K562 (cell line): ENCODE results near the gene FAM78B. TPM values are rescaled to one million over a fixed set of nuclear protein-coding genes. Genes with fewer than 3 reads are reported as not detected.

ENCODE experiments used
- ATAC-seq: fragments of 200-7000 bp; cut with Tn5 transposase; 3 replicates; pipeline ENCODE4 v1.9.1; 2020; ENCODE audit warnings: moderate library complexity
- BruUV-seq: library from RNA; stranded (reverse); fragments of 400-500 nt; replicated peaks from 2 replicates; lab custom pipeline; 2021; lab: Mats Ljungman, UMichigan
- CTCF ChIA-PET: fragments of 300-600 bp; formaldehyde crosslinking; extraction: SDS; loops from one replicate; lab custom pipeline; 2021; ENCODE audit warnings: low intra/inter-chr PET ratio; lab: Yijun Ruan, JAX
- POLR2A ChIA-PET: fragments of 300-600, 350-650 bp; sonication (Branson Sonifier 250); formaldehyde crosslinking; extraction: SDS; loops from one replicate; lab custom pipeline; 2021; ENCODE audit warnings: antibody characterized with exemption, inconsistent platforms; lab: Yijun Ruan, JAX
- DNase-seq, 4 experiments: peaks; one replicate each; pipeline versions ENCODE4 v3.0.0 to v3.0.0-alpha.2; 2011 to 2018; ENCODE audit warnings: low spot score in 3 of 4, mixed read lengths in 3 of 4; ENCODE audit errors: extremely low read depth in 1 of 4
- FAIRE-seq: peaks from 2 replicates; lab custom pipeline; 2011; peaks lifted over from hg19 to GRCh38; lab: Jason Lieb, UNC
- H2AFZ ChIP-seq: 2 replicates; pipeline ENCODE4 v1.6.0; 2011; ENCODE audit warnings: low read depth, low read length, control low read depth, inconsistent platforms
- H3K27ac ChIP-seq: fragments of 200-600 bp; 3 replicates; pipeline ENCODE4 v1.8.0; 2011; ENCODE audit warnings: low read depth, mild to moderate bottlenecking, control low read depth, inconsistent platforms, low read length, moderate library complexity, mixed read lengths; ENCODE audit errors: extremely low read depth
- H3K27me3 ChIP-seq, 2 experiments: fragments of 300-600 bp in 1 of 2; 2 replicates in 1 of 2; 3 replicates in 1 of 2; pipeline versions ENCODE4 v1.6.0 to v1.8.0; 2011; ENCODE audit warnings: inconsistent platforms in 2 of 2, low read length in 2 of 2, mild to moderate bottlenecking in 1 of 2, mixed read lengths in 1 of 2, moderate library complexity in 1 of 2; ENCODE audit not compliant: control insufficient read depth in 2 of 2, insufficient read depth in 2 of 2
- H3K36me3 ChIP-seq: fragments of 300-600 bp; 3 replicates; pipeline ENCODE4 v1.8.0; 2011; ENCODE audit warnings: mild to moderate bottlenecking, low read length, inconsistent platforms; ENCODE audit not compliant: control insufficient read depth, insufficient read depth
- H3K4me1 ChIP-seq, 2 experiments: fragments of 200-600 bp in 1 of 2; replicated peaks in 1 of 2; 2 replicates in 1 of 2; 3 replicates in 1 of 2; pipeline versions ENCODE4 v1.5.1 to v1.8.0; 2011; ENCODE audit warnings: inconsistent platforms in 2 of 2, low read length in 2 of 2, mild to moderate bottlenecking in 1 of 2, mixed read lengths in 1 of 2, moderate library complexity in 1 of 2; ENCODE audit not compliant: control insufficient read depth in 2 of 2, insufficient read depth in 2 of 2
- H3K4me2 ChIP-seq: 2 replicates; pipeline ENCODE4 v1.6.1; 2011; ENCODE audit warnings: low read length, control low read depth, inconsistent platforms, mixed read lengths; ENCODE audit not compliant: insufficient read depth
- H3K4me3 ChIP-seq: fragments of 200-600 bp; sonication (generic), shearing (Covaris generic); 2 replicates; pipeline ENCODE4 v1.5.1; 2016; ENCODE audit warnings: control low read depth, inconsistent platforms
- H3K79me2 ChIP-seq: fragments of 200-600 bp; 3 replicates; pipeline ENCODE4 v1.8.0; 2011; ENCODE audit warnings: low read length, inconsistent platforms; ENCODE audit not compliant: control insufficient read depth, insufficient read depth
- H3K9ac ChIP-seq, 2 experiments: 2 replicates each; pipeline versions ENCODE4 v1.6.0 to v1.6.1; 2011; ENCODE audit warnings: low read depth in 2 of 2, low read length in 2 of 2, control low read depth in 1 of 2, inconsistent platforms in 1 of 2, mild to moderate bottlenecking in 1 of 2, mixed read lengths in 1 of 2; ENCODE audit not compliant: insufficient read depth in 1 of 2
- H3K9me1 ChIP-seq: one replicate; pipeline ENCODE4 v1.6.0; 2011; ENCODE audit warnings: inconsistent platforms, mild to moderate bottlenecking, low read length, moderate library complexity; ENCODE audit not compliant: control insufficient read depth, insufficient read depth
- H3K9me3 ChIP-seq: replicated peaks from 2 replicates; pipeline ENCODE4 v1.5.1; 2011; ENCODE audit warnings: low read depth, low read length, inconsistent platforms; ENCODE audit not compliant: control insufficient read depth, insufficient read depth
- H4K20me1 ChIP-seq: replicated peaks from 2 replicates; pipeline ENCODE4 v1.6.1; 2011; ENCODE audit warnings: low read length, inconsistent platforms, mixed read lengths; ENCODE audit not compliant: control insufficient read depth, insufficient read depth
- ARID2 ChIP-seq: fragments of 450-650 bp; IDR thresholded peaks from 2 replicates; pipeline ENCODE4 v1.6.1; 2017; ENCODE audit warnings: antibody characterized with exemption, mild to moderate bottlenecking
- CBX3 ChIP-seq, 2 experiments: IDR thresholded peaks; 1 replicate in 1 of 2; 2 replicates in 1 of 2; pipeline ENCODE4 v1.6.1; 2012; ENCODE audit warnings: inconsistent platforms in 2 of 2, low read length in 2 of 2, borderline replicate concordance in 1 of 2, control low read depth in 1 of 2
- LEF1 ChIP-seq: fragments of 450-650 bp; IDR thresholded peaks from 2 replicates; pipeline ENCODE4 v1.6.1; 2016; ENCODE audit warnings: mild to moderate bottlenecking
- SRF ChIP-seq, 2 experiments: fragments of 250-450, 450-650 bp in 1 of 2; sonication (Bioruptor Pico) in 1 of 2; sonication (generic) in 1 of 2; formaldehyde crosslinking; IDR thresholded peaks; 2 replicates each; pipeline versions ENCODE4 v1.5.0 to v1.5.1; 2020 to 2022; ENCODE audit warnings: mild to moderate bottlenecking in 1 of 2, missing genetic modification reagents in 1 of 2
- ZNF253 ChIP-seq: fragments of 250-450 bp; sonication (Bioruptor Pico); conservative IDR thresholded peaks from 2 replicates; pipeline ENCODE4 v1.6.1; 2021; ENCODE audit warnings: mild to moderate bottlenecking
- ZNF263 ChIP-seq: sonication (generic); formaldehyde crosslinking; IDR thresholded peaks from 2 replicates; pipeline ENCODE4 v1.8.0; 2022; ENCODE audit warnings: mild to moderate bottlenecking, missing genetic modification reagents, borderline replicate concordance
- ZNF507 ChIP-seq: conservative IDR thresholded peaks from 2 replicates; pipeline ENCODE4 v1.6.1; 2017; ENCODE audit warnings: missing genetic modification characterization, missing compliant biosample characterization
- ZNF695 ChIP-seq: fragments of 450-650 bp; formaldehyde crosslinking; IDR thresholded peaks from 2 replicates; pipeline ENCODE4 v1.4.0; 2020; ENCODE audit warnings: mild to moderate bottlenecking, moderate library complexity
- ZNF780A ChIP-seq: fragments of 250-450 bp; sonication (Bioruptor Pico); IDR thresholded peaks from 2 replicates; pipeline ENCODE4 v1.5.0; 2021; ENCODE audit warnings: mild to moderate bottlenecking
- WGBS: fragments of 100-300 bp; shearing (Covaris generic); methylation state at CpG from one replicate; pipeline ENCODE4 v1.1.6; 2016; ENCODE audit warnings: low coverage, mixed read lengths; ENCODE audit not compliant: insufficient coverage; ENCODE audit errors: missing lambda C conversion rate; 5-methylcytosine and 5-hydroxymethylcytosine counted together
- in situ Hi-C: fragments of 300-500 bp; cut with MboI; formaldehyde crosslinking; loops from 4 replicates; pipeline ENCODE4 v1.15.0; 2018; ENCODE audit warnings: inconsistent platforms, mixed read lengths
- intact Hi-C: fragments of 100-400 bp; cut with micrococcal nuclease; formaldehyde crosslinking; loops from 2 replicates; pipeline ENCODE4 v1.14.2; 2022
- polyA plus RNA-seq, 8 experiments: library from polyadenylated mRNA; depleted of rRNA in 4 of 8; stranded (reverse) in 5 of 8; unstranded in 3 of 8; fragments of >200 nt; fragmentation: Nextera tagmentation in 2 of 8; fragmentation: Illumina TruSeq in 1 of 8; extraction: Ambion mirVana in 2 of 8; extraction: Trizol in 1 of 8; gene quantifications; 2 replicates each; pipeline versions ENCODE4 v1.2.1 to v1.2.3, GENCODE V29; 2011 to 2014; ENCODE audit warnings: inconsistent platforms in 1 of 8, missing spikeins in 1 of 8
- total RNA-seq, 7 experiments: library from RNA; depleted of rRNA in 6 of 7; stranded (reverse); fragments of >200 nt in 6 of 7; fragmentation: Illumina TruSeq in 2 of 7; extraction: Trizol in 2 of 7; gene quantifications; 2 replicates each; pipeline versions ENCODE4 v1.2.1 to v1.2.3, GENCODE V29; 2011 to 2021; ENCODE audit warnings: low replicate concordance in 1 of 7
- TF ChIP-seq, protein P1 (sequence below): sonication (generic); formaldehyde crosslinking; IDR thresholded peaks from 2 replicates; pipeline ENCODE4 v1.8.1; 2023; ENCODE audit warnings: mild to moderate bottlenecking, missing genetic modification reagents
- TF ChIP-seq, protein P2 (sequence below), 2 experiments: IDR thresholded peaks; 2 replicates each; pipeline ENCODE4 v1.6.1; 2012; ENCODE audit warnings: improper control_type of control experiment in 2 of 2, low read depth in 2 of 2, low read length in 2 of 2, borderline replicate concordance in 1 of 2
- TF ChIP-seq, protein P3 (sequence below): fragments of 250-450 bp; sonication (Bioruptor Pico); IDR thresholded peaks from 2 replicates; pipeline ENCODE4 v1.8.0; 2022; ENCODE audit warnings: inconsistent platforms, mild to moderate bottlenecking, moderate library complexity, borderline replicate concordance
- TF ChIP-seq, protein P4 (sequence below): fragments of 200-400 bp; formaldehyde crosslinking; IDR thresholded peaks from 2 replicates; pipeline ENCODE4 v1.6.1; 2017; ENCODE audit warnings: mild to moderate bottlenecking, low read depth, low read length, moderate library complexity

FAM78B gene
- total and polyA plus RNA-seq, 9 of the 15 experiments (the other 6 are each of a cell fraction or from before 2014, with no cell fraction given), result 0.04 to 0.43 (median 0.29) TPM; not detected in 1

DNA sequence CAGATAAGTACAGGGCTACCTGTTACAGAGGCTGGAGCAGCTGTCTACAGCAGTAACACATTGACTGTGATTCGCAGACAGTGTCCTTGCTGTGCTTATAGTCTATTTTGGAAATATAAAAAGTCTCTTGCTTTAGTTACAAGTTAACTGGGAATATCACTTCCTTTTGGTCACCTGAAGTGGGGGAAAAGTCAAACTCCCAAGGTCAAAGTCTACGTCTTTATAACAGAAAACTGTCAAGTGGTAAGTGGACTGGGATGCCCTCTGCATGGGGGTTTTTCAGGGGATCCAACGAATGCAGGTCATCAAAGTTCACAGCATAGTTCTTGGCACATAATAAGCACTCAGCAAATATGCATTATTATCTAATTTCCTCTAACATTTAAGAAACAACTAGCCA lies 55.4 kb downstream of the FAM78B start:
- DNase-seq, result no peak
- Histone ChIP-seq H3K36me3 (no peaks in the 10 kb centered on the region), H3K27ac (no peak overlapping the region), H4K20me1 (no peaks in the 10 kb centered on the region), H3K79me2 (no peaks in the 10 kb centered on the region), H3K4me2 (no peak overlapping the region), H3K4me1 (no peaks in the 10 kb centered on the region), H3K27me3 (no peaks in the 10 kb centered on the region), H3K4me3 (no peak overlapping the region), H3K9me3 (no peaks in the 10 kb centered on the region), H3K9ac (no peak overlapping the region), H3K9me1 (no peaks in the 10 kb centered on the region), H2AFZ (no peak overlapping the region)
- ATAC-seq, result no peak
- no peak for FAIRE-seq
- WGBS, result 0% methylated on average over 3 of the region's 3 CpGs
- no TSS peak for BruUV-seq
- POLR2A ChIA-PET, result interaction anchor here (0.6 to 0.8 kb wide), 2 partner anchors 59 to 1560 kb away, joined by 3 read pairs; no protein-coding TSS in a partner anchor
- CTCF ChIA-PET, result no interaction called here
- intact Hi-C loops (no loop called here), in situ Hi-C loops (no loop called here)
- no peak for TF ChIP-seq ZNF695 (CRISPR knock-in tag)
- no peak for TF ChIP-seq CBX3 (IDR thresholded peaks at IDR 0.05; ENCODE audit: borderline replicate concordance in 1 of 2, low read length in 2 of 2)
- TF ChIP-seq ZNF780A, result no peak
- TF ChIP-seq, protein P1, sequence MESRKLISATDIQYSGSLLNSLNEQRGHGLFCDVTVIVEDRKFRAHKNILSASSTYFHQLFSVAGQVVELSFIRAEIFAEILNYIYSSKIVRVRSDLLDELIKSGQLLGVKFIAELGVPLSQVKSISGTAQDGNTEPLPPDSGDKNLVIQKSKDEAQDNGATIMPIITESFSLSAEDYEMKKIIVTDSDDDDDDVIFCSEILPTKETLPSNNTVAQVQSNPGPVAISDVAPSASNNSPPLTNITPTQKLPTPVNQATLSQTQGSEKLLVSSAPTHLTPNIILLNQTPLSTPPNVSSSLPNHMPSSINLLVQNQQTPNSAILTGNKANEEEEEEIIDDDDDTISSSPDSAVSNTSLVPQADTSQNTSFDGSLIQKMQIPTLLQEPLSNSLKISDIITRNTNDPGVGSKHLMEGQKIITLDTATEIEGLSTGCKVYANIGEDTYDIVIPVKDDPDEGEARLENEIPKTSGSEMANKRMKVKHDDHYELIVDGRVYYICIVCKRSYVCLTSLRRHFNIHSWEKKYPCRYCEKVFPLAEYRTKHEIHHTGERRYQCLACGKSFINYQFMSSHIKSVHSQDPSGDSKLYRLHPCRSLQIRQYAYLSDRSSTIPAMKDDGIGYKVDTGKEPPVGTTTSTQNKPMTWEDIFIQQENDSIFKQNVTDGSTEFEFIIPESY (CRISPR knock-in tag), result no peak
- no peak for TF ChIP-seq LEF1
- TF ChIP-seq, protein P2, sequence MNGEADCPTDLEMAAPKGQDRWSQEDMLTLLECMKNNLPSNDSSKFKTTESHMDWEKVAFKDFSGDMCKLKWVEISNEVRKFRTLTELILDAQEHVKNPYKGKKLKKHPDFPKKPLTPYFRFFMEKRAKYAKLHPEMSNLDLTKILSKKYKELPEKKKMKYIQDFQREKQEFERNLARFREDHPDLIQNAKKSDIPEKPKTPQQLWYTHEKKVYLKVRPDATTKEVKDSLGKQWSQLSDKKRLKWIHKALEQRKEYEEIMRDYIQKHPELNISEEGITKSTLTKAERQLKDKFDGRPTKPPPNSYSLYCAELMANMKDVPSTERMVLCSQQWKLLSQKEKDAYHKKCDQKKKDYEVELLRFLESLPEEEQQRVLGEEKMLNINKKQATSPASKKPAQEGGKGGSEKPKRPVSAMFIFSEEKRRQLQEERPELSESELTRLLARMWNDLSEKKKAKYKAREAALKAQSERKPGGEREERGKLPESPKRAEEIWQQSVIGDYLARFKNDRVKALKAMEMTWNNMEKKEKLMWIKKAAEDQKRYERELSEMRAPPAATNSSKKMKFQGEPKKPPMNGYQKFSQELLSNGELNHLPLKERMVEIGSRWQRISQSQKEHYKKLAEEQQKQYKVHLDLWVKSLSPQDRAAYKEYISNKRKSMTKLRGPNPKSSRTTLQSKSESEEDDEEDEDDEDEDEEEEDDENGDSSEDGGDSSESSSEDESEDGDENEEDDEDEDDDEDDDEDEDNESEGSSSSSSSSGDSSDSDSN (IDR thresholded peaks at IDR 0.05; ENCODE audit: borderline replicate concordance in 1 of 2, low read depth in 2 of 2, low read length in 2 of 2), result no peak
- no peak for TF ChIP-seq ZNF253 (CRISPR knock-in tag)
- no peak for TF ChIP-seq SRF (CRISPR knock-in tag; IDR thresholded peaks at IDR 0.05)
- no peak for TF ChIP-seq ARID2
- TF ChIP-seq, protein P3, sequence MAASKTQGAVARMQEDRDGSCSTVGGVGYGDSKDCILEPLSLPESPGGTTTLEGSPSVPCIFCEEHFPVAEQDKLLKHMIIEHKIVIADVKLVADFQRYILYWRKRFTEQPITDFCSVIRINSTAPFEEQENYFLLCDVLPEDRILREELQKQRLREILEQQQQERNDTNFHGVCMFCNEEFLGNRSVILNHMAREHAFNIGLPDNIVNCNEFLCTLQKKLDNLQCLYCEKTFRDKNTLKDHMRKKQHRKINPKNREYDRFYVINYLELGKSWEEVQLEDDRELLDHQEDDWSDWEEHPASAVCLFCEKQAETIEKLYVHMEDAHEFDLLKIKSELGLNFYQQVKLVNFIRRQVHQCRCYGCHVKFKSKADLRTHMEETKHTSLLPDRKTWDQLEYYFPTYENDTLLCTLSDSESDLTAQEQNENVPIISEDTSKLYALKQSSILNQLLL (CRISPR knock-in tag), result no peak
- no peak for TF ChIP-seq ZNF507
- TF ChIP-seq, protein P4, sequence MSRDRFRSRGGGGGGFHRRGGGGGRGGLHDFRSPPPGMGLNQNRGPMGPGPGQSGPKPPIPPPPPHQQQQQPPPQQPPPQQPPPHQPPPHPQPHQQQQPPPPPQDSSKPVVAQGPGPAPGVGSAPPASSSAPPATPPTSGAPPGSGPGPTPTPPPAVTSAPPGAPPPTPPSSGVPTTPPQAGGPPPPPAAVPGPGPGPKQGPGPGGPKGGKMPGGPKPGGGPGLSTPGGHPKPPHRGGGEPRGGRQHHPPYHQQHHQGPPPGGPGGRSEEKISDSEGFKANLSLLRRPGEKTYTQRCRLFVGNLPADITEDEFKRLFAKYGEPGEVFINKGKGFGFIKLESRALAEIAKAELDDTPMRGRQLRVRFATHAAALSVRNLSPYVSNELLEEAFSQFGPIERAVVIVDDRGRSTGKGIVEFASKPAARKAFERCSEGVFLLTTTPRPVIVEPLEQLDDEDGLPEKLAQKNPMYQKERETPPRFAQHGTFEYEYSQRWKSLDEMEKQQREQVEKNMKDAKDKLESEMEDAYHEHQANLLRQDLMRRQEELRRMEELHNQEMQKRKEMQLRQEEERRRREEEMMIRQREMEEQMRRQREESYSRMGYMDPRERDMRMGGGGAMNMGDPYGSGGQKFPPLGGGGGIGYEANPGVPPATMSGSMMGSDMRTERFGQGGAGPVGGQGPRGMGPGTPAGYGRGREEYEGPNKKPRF, result no peak
- no peak for TF ChIP-seq ZNF263
